HFFc6 (cell line): Measurements from ENCODE around the gene MAP3K10. TPM values are rescaled to one million over a fixed set of nuclear protein-coding genes. Genes with fewer than 3 reads are reported as not detected.
A peak's percentile ranks its signal among the peaks of the same experiment; 100 is the strongest.

Experiments
- DNase-seq: peaks from one replicate; pipeline ENCODE4 v3.0.0-alpha.2; 2018
- H3K27ac Mint-ChIP-seq: 2 replicates; pipeline ENCODE4 v1.8.0; 2020; ENCODE audit warnings: mild to moderate bottlenecking, mixed read lengths
- H3K27me3 Mint-ChIP-seq: 2 replicates; pipeline ENCODE4 v1.8.0; 2021; ENCODE audit warnings: mild to moderate bottlenecking, moderate library complexity, mixed read lengths; ENCODE audit not compliant: insufficient read depth
- H3K36me3 Mint-ChIP-seq: 2 replicates; pipeline ENCODE4 v1.8.0; 2021; ENCODE audit warnings: low read depth, mixed read lengths
- H3K4me1 Mint-ChIP-seq: 2 replicates; pipeline ENCODE4 v1.8.0; 2020; ENCODE audit warnings: low read depth, mixed read lengths
- H3K4me3 Mint-ChIP-seq: 2 replicates; pipeline ENCODE4 v1.8.0; 2020; ENCODE audit warnings: mild to moderate bottlenecking, moderate library complexity, mixed read lengths
- H3K9me3 Mint-ChIP-seq: 2 replicates; pipeline ENCODE4 v1.8.0; 2020; ENCODE audit warnings: mild to moderate bottlenecking, mixed read lengths
- CTCF ChIP-seq: fragments of 200-600 bp; sonication (generic); IDR thresholded peaks from 2 replicates; pipeline ENCODE4 v1.5.0; 2021; ENCODE audit warnings: antibody characterized with exemption, mild to moderate bottlenecking
- total RNA-seq, 6 experiments: library from RNA; stranded (reverse); fragmentation: NEBNext Ultra II Directional; extraction: Animal tissue kit (Norgen Biotek cat#: 25700); gene quantifications; 2 replicates in 1 of 6; 3 replicates in 5 of 6; pipeline ENCODE4 v1.2.3, GENCODE V29; 2021

The MAP3K10 gene
- total RNA-seq, 6 experiments from 2014 or later = 10.7 to 14.9 (median 11.3) TPM

- H3K27ac Mint-ChIP-seq = peak overlapping the region; percentile 80
- H3K4me1 Mint-ChIP-seq = peaks cover 33% of the 10 kb centered on the region
- H3K36me3 Mint-ChIP-seq = no peaks in the 10 kb centered on the region
- DNase-seq = no peak
- no peaks in the 10 kb centered on the region for H3K9me3 Mint-ChIP-seq
- TF ChIP-seq CTCF = no peak
- H3K27me3 Mint-ChIP-seq = no peaks in the 10 kb centered on the region
- H3K4me3 Mint-ChIP-seq = no peak overlapping the region
Observed at GRCh38 chr19:40147338-40147692, 43.9 kb upstream of the MAP3K10 start.

- no peaks in the 10 kb centered on the region for H3K9me3 Mint-ChIP-seq
- peak; percentile 60 for DNase-seq
- peak overlapping the region; percentile 53 for H3K4me3 Mint-ChIP-seq
- no peak for TF ChIP-seq CTCF
- no peaks in the 10 kb centered on the region for H3K36me3 Mint-ChIP-seq
- no peaks in the 10 kb centered on the region for H3K27me3 Mint-ChIP-seq
- H3K4me1 Mint-ChIP-seq = peaks cover 33% of the 10 kb centered on the region
- H3K27ac Mint-ChIP-seq = peak overlapping the region; percentile 80
Observed at GRCh38 chr19:40147693-40148347, 43.4 kb upstream of the MAP3K10 start.

GRCh38 chr19:40149501-40149900 lies 41.7 kb upstream of the MAP3K10 start:
- H3K27me3 Mint-ChIP-seq = no peaks in the 10 kb centered on the region
- TF ChIP-seq CTCF = no peak
- DNase-seq = no peak
- H3K9me3 Mint-ChIP-seq = no peaks in the 10 kb centered on the region
- H3K4me3 Mint-ChIP-seq = no peak overlapping the region
- H3K27ac Mint-ChIP-seq = no peak overlapping the region
- no peaks in the 10 kb centered on the region for H3K36me3 Mint-ChIP-seq
- peaks cover 27% of the 10 kb centered on the region for H3K4me1 Mint-ChIP-seq

GRCh38 chr19:40150170-40150569 lies 41.1 kb upstream of the MAP3K10 start:
- no peaks in the 10 kb centered on the region for H3K36me3 Mint-ChIP-seq
- no peak for TF ChIP-seq CTCF

GRCh38 chr19:40154121-40154680 lies 37.0 kb upstream of the MAP3K10 start:
- Mint-ChIP-seq H3K9me3 (no peaks in the 10 kb centered on the region), H3K4me3 (no peak overlapping the region), H3K27ac (no peak overlapping the region), H3K27me3 (peaks cover 3% of the 10 kb centered on the region; the same call in 1 of the 2 replicates), H3K4me1 (peaks cover 19% of the 10 kb centered on the region), H3K36me3 (no peaks in the 10 kb centered on the region)
- TF ChIP-seq CTCF = no peak
- DNase-seq = no peak

More at GRCh38 chr19:40150170-40150569, 41.1 kb upstream of the MAP3K10 start:
- Mint-ChIP-seq H3K27ac (no peak overlapping the region), H3K27me3 (no peaks in the 10 kb centered on the region), H3K9me3 (no peaks in the 10 kb centered on the region), H3K4me3 (no peak overlapping the region), H3K4me1 (peaks cover 28% of the 10 kb centered on the region)
- DNase-seq = no peak
